ENCODE results near the gene ZNF627. TPM values are rescaled to one million over a fixed set of nuclear protein-coding genes. Genes with fewer than 3 reads are reported as not detected.

The ZNF627 gene
- total and polyA plus RNA-seq, 2 experiments from 2014 or later = 7.8 to 21.2 TPM

GRCh38 chr19:11576227-11576626, 21.1 kb upstream of the ZNF627 start:
- no peak overlapping the region for H3K4me2 ChIP-seq
- H3K79me2 ChIP-seq = no peaks in the 10 kb centered on the region
- no peaks in the 10 kb centered on the region for H4K20me1 ChIP-seq (ENCODE audit: insufficient read depth, poor library complexity, severe bottlenecking)
- H3K4me3 ChIP-seq = no peak overlapping the region
- TF ChIP-seq EZH2phosphoT487 (IDR thresholded peaks at IDR 0.05; ENCODE audit: low read depth, severe bottlenecking, unreplicated experiment) (no peak), EZH2 (IDR thresholded peaks at IDR 0.05; ENCODE audit: borderline replicate concordance) (no peak)
- TF ChIP-seq, protein P1, sequence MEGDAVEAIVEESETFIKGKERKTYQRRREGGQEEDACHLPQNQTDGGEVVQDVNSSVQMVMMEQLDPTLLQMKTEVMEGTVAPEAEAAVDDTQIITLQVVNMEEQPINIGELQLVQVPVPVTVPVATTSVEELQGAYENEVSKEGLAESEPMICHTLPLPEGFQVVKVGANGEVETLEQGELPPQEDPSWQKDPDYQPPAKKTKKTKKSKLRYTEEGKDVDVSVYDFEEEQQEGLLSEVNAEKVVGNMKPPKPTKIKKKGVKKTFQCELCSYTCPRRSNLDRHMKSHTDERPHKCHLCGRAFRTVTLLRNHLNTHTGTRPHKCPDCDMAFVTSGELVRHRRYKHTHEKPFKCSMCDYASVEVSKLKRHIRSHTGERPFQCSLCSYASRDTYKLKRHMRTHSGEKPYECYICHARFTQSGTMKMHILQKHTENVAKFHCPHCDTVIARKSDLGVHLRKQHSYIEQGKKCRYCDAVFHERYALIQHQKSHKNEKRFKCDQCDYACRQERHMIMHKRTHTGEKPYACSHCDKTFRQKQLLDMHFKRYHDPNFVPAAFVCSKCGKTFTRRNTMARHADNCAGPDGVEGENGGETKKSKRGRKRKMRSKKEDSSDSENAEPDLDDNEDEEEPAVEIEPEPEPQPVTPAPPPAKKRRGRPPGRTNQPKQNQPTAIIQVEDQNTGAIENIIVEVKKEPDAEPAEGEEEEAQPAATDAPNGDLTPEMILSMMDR (IDR thresholded peaks at IDR 0.05; ENCODE audit: poor library complexity) = no peak
- DNase-seq (ENCODE audit: low spot score) = no peak
- no peaks in the 10 kb centered on the region for H3K27me3 ChIP-seq
- 91% methylated on average over 15 of the region's 15 CpGs for WGBS (ENCODE audit: low lambda C conversion rate, missing lambda C conversion rate)
- no peaks in the 10 kb centered on the region for H3K36me3 ChIP-seq (replicated peaks; ENCODE audit: insufficient read depth, low read depth)
- H3K27ac ChIP-seq = no peak overlapping the region
- H3K4me1 ChIP-seq (ENCODE audit: insufficient read depth) = no peaks in the 10 kb centered on the region
- H3K9me2 ChIP-seq (replicated peaks; ENCODE audit: insufficient read depth) = no peaks in the 10 kb centered on the region
- no peaks in the 10 kb centered on the region for H3K9me3 ChIP-seq (ENCODE audit: low read depth)
- H2AFZ ChIP-seq = no peak overlapping the region

DNA sequence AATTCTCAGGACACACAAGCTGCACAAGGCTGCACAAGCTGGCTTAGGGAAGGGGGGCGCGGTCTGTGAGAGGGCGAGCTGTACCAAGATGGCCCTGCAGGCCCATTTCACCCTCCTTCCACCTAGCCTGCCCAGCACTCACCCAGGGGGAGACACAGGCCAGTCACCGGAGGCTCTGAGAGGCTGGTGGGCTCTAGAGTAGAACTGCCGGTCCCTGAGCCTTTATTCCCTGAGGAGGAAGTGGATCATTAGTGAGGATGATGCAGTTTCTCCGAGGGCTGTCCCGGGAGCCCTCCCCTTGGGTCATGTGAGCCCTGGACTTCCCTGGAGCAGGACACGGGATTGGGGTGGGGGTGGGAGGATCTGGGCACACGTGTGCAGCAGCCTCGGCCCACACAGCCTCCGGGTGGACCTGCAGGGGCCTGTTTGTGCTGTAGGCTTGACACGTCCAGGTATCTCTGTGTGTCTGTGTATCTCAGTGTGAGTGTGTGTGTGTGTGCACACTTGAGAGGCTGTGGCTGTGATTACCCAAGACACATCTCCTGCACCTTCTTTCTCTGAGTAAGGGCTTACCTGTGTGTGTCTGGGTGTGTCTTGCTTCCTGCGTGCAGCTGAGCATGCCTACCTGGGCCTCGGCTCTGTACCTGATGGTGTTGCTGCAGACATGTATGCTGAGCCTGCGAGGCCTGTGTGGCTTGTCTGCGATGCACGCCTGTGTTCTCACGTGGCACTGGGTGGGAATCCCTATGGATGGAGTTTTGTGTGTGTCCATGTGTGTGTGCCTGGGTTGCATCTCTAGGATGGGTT, 19.6 kb upstream of the ZNF627 start, which contains the start of gene ACP5:
Gene ACP5 (minus strand): TSS at position 195 of the 807 bp plus-strand sequence. CDS start 328 bp downstream, outside the sequence.
- peak within 1 kb of the TSS; percentile 40 for H2AFZ ChIP-seq

GRCh38 chr19:11578258-11579142, 18.8 kb upstream of the ZNF627 start:
- Histone ChIP-seq H3K79me2 (no peaks in the 10 kb centered on the region), H3K9me3 (ENCODE audit: low read depth) (no peaks in the 10 kb centered on the region), H3K4me1 (ENCODE audit: insufficient read depth) (no peaks in the 10 kb centered on the region), H3K27ac (no peak overlapping the region), H3K36me3 (replicated peaks; ENCODE audit: insufficient read depth, low read depth) (no peaks in the 10 kb centered on the region), H3K9me2 (replicated peaks; ENCODE audit: insufficient read depth) (no peaks in the 10 kb centered on the region), H3K27me3 (no peaks in the 10 kb centered on the region), H3K4me2 (peak overlapping the region; percentile 73), H3K4me3 (no peak overlapping the region), H2AFZ (peak overlapping the region; percentile 40), H4K20me1 (ENCODE audit: insufficient read depth, poor library complexity, severe bottlenecking) (no peaks in the 10 kb centered on the region)
- peak; percentile 55 for DNase-seq (ENCODE audit: low spot score)
- WGBS (ENCODE audit: low lambda C conversion rate, missing lambda C conversion rate) = 59% methylated on average over 60 of the region's 62 CpGs
- TF ChIP-seq, protein P1 (IDR thresholded peaks at IDR 0.05; ENCODE audit: poor library complexity) = no peak
- TF ChIP-seq EZH2phosphoT487 (IDR thresholded peaks at IDR 0.05; ENCODE audit: low read depth, severe bottlenecking, unreplicated experiment) (no peak), EZH2 (IDR thresholded peaks at IDR 0.05; ENCODE audit: borderline replicate concordance) (no peak)

More for the DNA sequence above, 19.6 kb upstream of the ZNF627 start, which contains the start of gene ACP5:
- no peaks in the 10 kb centered on the region for H3K79me2 ChIP-seq
- no peaks in the 10 kb centered on the region for H4K20me1 ChIP-seq (ENCODE audit: insufficient read depth, poor library complexity, severe bottlenecking)
- no peak for DNase-seq (ENCODE audit: low spot score)
- WGBS (ENCODE audit: low lambda C conversion rate, missing lambda C conversion rate) = 79% methylated on average over 18 of the region's 18 CpGs
- no peaks in the 10 kb centered on the region for H3K9me2 ChIP-seq (replicated peaks; ENCODE audit: insufficient read depth)
- no peak within 1 kb of the TSS for H3K27ac ChIP-seq
- H3K4me2 ChIP-seq = peak within 1 kb of the TSS; percentile 73
- no peaks in the 10 kb centered on the region for H3K36me3 ChIP-seq (replicated peaks; ENCODE audit: insufficient read depth, low read depth)
- H3K27me3 ChIP-seq = no peaks in the 10 kb centered on the region
- no peak within 1 kb of the TSS for H3K4me3 ChIP-seq
- no peaks in the 10 kb centered on the region for H3K4me1 ChIP-seq (ENCODE audit: insufficient read depth)
- TF ChIP-seq, protein P1 (IDR thresholded peaks at IDR 0.05; ENCODE audit: poor library complexity) = no peak
- TF ChIP-seq EZH2phosphoT487 (IDR thresholded peaks at IDR 0.05; ENCODE audit: low read depth, severe bottlenecking, unreplicated experiment) = no peak
- no peak for TF ChIP-seq EZH2 (IDR thresholded peaks at IDR 0.05; ENCODE audit: borderline replicate concordance)
- no peaks in the 10 kb centered on the region for H3K9me3 ChIP-seq (ENCODE audit: low read depth)

Data from hepatocyte (in vitro differentiated cells).